Panc1 (cell line): ENCODE results near the gene TUBB4B. TPM values are rescaled to one million over a fixed set of nuclear protein-coding genes. Genes with fewer than 3 reads are reported as not detected.

ENCODE experiments used
- ATAC-seq: fragments of 200-7000 bp; cut with Tn5 transposase; 2 replicates; pipeline ENCODE4 v1.9.1; 2020; ENCODE audit warnings: mild to moderate bottlenecking, moderate library complexity
- BruUV-seq: library from RNA; stranded (reverse); fragments of 400-500 nt; replicated peaks from 2 replicates; lab custom pipeline; 2021; lab: Mats Ljungman, UMichigan
- CTCF ChIA-PET: fragments of 300-600 bp; sonication (Branson Sonifier 250); formaldehyde crosslinking; loops from one replicate; lab custom pipeline; 2022; ENCODE audit warnings: antibody characterized with exemption; lab: Charles Lee
- POLR2A ChIA-PET: fragments of 300-600 bp; sonication (Branson Sonifier 250); formaldehyde crosslinking; loops from one replicate; lab custom pipeline; 2022; ENCODE audit warnings: antibody characterized with exemption; lab: Charles Lee
- DNase-seq: peaks from one replicate; pipeline ENCODE4 v3.0.0-alpha.2; 2010; ENCODE audit warnings: low read depth, low spot score
- H3K27ac ChIP-seq: 2 replicates; pipeline ENCODE4 v1.5.1; 2011; ENCODE audit warnings: mild to moderate bottlenecking, low read length, inconsistent platforms
- H3K27me3 ChIP-seq: fragments of 200-500 bp; sonication (Bioruptor generic); 2 replicates; pipeline ENCODE4 v1.6.0; 2014; ENCODE audit warnings: low read length, inconsistent platforms; ENCODE audit not compliant: control insufficient read depth, insufficient read depth
- H3K36me3 ChIP-seq: fragments of 200-500 bp; sonication (Bioruptor generic); 2 replicates; pipeline ENCODE4 v1.5.1; 2014; ENCODE audit warnings: inconsistent platforms, mild to moderate bottlenecking, low read length, moderate library complexity; ENCODE audit not compliant: control insufficient read depth, insufficient read depth
- H3K4me1 ChIP-seq: 2 replicates; pipeline ENCODE4 v1.5.1; 2011; ENCODE audit warnings: inconsistent platforms, mild to moderate bottlenecking, low read length, moderate library complexity; ENCODE audit not compliant: control insufficient read depth, insufficient read depth
- H3K4me3 ChIP-seq, 2 experiments: 2 replicates each; pipeline ENCODE4 v1.5.1; 2011 to 2012; ENCODE audit warnings: low read depth in 2 of 2, low read length in 2 of 2, mild to moderate bottlenecking in 2 of 2, inconsistent platforms in 1 of 2, moderate library complexity in 1 of 2
- H3K9me3 ChIP-seq: fragments of 200-500 bp; sonication (Bioruptor generic); 2 replicates; pipeline ENCODE4 v1.5.1; 2014; ENCODE audit warnings: low read depth, mild to moderate bottlenecking, inconsistent platforms, low read length, moderate library complexity; ENCODE audit not compliant: control insufficient read depth, insufficient read depth
- CTCF ChIP-seq: fragments of 450-650 bp; IDR thresholded peaks from 2 replicates; pipeline ENCODE4 v1.5.1; 2017; ENCODE audit warnings: mild to moderate bottlenecking
- POLR2AphosphoS5 ChIP-seq: IDR thresholded peaks from 2 replicates; pipeline ENCODE4 v1.6.1; 2012; ENCODE audit warnings: mild to moderate bottlenecking, low read depth, low read length, moderate library complexity
- REST ChIP-seq, 2 experiments: IDR thresholded peaks; 2 replicates each; pipeline ENCODE4 v1.6.1; 2011 to 2012; ENCODE audit warnings: low read depth in 2 of 2, control low read depth in 1 of 2, low read length in 1 of 2, mild to moderate bottlenecking in 1 of 2, moderate library complexity in 1 of 2; ENCODE audit not compliant: insufficient read depth in 1 of 2
- SIN3A ChIP-seq: IDR thresholded peaks from 2 replicates; pipeline ENCODE4 v1.6.1; 2012; ENCODE audit warnings: low read depth, mild to moderate bottlenecking, low read length, moderate library complexity, borderline replicate concordance; ENCODE audit not compliant: insufficient read depth
- TCF7L2 ChIP-seq: IDR thresholded peaks from 2 replicates; pipeline ENCODE4 v1.6.1; 2011; ENCODE audit warnings: mild to moderate bottlenecking, low read depth, low read length, inconsistent platforms
- in situ Hi-C: cut with HindIII; loops from 2 replicates; pipeline ENCODE4 v1.10.0; 2016; ENCODE audit warnings: low sequenced_read_pairs, low pct_unique_long_range_greater_than_20kb
- intact Hi-C: fragments of 100-400 bp; cut with micrococcal nuclease; formaldehyde crosslinking; loops from one replicate; pipeline ENCODE4 v1.10.0; 2022; ENCODE audit not compliant: unreplicated experiment
- total RNA-seq: library from RNA; stranded (reverse); gene quantifications from one replicate; pipeline ENCODE4 v1.2.1, GENCODE V29; 2021; ENCODE audit not compliant: unreplicated experiment

The TUBB4B gene
- total RNA-seq, 1 experiment from 2014 or later = 265 TPM

- CTCF ChIA-PET = no interaction called here
- intact Hi-C loops (no loop called here), in situ Hi-C loops (no loop called here)
- Histone ChIP-seq H3K36me3 (no peaks in the 10 kb centered on the region), H3K27ac (no peak overlapping the region), H3K9me3 (no peaks in the 10 kb centered on the region), H3K4me3 (no peak overlapping the region), H3K27me3 (no peaks in the 10 kb centered on the region), H3K4me1 (peaks cover 41% of the 10 kb centered on the region)
- DNase-seq = no peak
- no peak for ATAC-seq
- TF ChIP-seq REST (IDR thresholded peaks at IDR 0.05; ENCODE audit: insufficient read depth in 1 of 2, low read depth in 2 of 2, low read length in 1 of 2) = no peak
- POLR2A ChIA-PET = no interaction called here
- no TSS peak for BruUV-seq
These were observed 46.2 kb upstream of the TUBB4B start for GRCh38 chr9:137194909-137195308.

GRCh38 chr9:137195525-137196220 is 45.4 kb upstream of the TUBB4B start:
- Histone ChIP-seq H3K4me1 (peaks cover 38% of the 10 kb centered on the region), H3K27me3 (no peaks in the 10 kb centered on the region), H3K9me3 (no peaks in the 10 kb centered on the region), H3K4me3 (no peak overlapping the region), H3K36me3 (no peaks in the 10 kb centered on the region), H3K27ac (no peak overlapping the region)
- DNase-seq (no peak), ATAC-seq (no peak)
- no peak for TF ChIP-seq SIN3A
- no TSS peak for BruUV-seq
- intact Hi-C loops = no loop called here
- in situ Hi-C loops = no loop called here
- ChIA-PET POLR2A (no interaction called here), CTCF (no interaction called here)

GRCh38 chr9:137198051-137198901 is 42.8 kb upstream of the TUBB4B start:
- intact Hi-C loops (no loop called here), in situ Hi-C loops (no loop called here)
- Histone ChIP-seq H3K9me3 (no peaks in the 10 kb centered on the region), H3K27me3 (no peaks in the 10 kb centered on the region), H3K4me3 (peak overlapping the region; percentile 34 to 45), H3K27ac (no peak overlapping the region), H3K36me3 (no peaks in the 10 kb centered on the region), H3K4me1 (peaks cover 39% of the 10 kb centered on the region)
- ChIA-PET POLR2A (no interaction called here), CTCF (interaction anchor here (1.5 kb wide), 1 partner anchor 9 kb away, joined by 4 read pairs; no protein-coding TSS in a partner anchor)
- DNase-seq (no peak), ATAC-seq (no peak)
- no TSS peak for BruUV-seq
- TF ChIP-seq POLR2AphosphoS5 (no peak), REST (IDR thresholded peaks at IDR 0.05; ENCODE audit: insufficient read depth in 1 of 2, low read depth in 2 of 2, low read length in 1 of 2) (no peak), TCF7L2 (no peak), SIN3A (no peak), CTCF (no peak)
